ENCODE results near the gene PLTP.
"Not testable (repeated sequence)": the region's sequence is repeated elsewhere in the genome, so short reads cannot be mapped to it uniquely, and the experiment has no call there.

The PLTP gene

GRCh38 chr20:45911486-45912343, at the start of gene PLTP:
Gene PLTP, minus strand, starts transcription at chr20:45912155. Its CDS starts 703 bp downstream, at chr20:45911452.
- DNase-seq (ENCODE audit: low spot score): peak; percentile 62

GRCh38 chr20:45959956-45960630, 48.1 kb upstream of the PLTP start:
- DNase-seq (ENCODE audit: low spot score): no peak

- no peak for DNase-seq (ENCODE audit: low spot score)
These were observed 47.2 kb upstream of the PLTP start for GRCh38 chr20:45959126-45959525.

GRCh38 chr20:45958593-45958992, 46.6 kb upstream of the PLTP start:
- DNase-seq (ENCODE audit: low spot score): no peak

GRCh38 chr20:45957021-45957941, 45.3 kb upstream of the PLTP start:
- no peak for DNase-seq (ENCODE audit: low spot score)

GRCh38 chr20:45956326-45956725, 44.4 kb upstream of the PLTP start:
- DNase-seq (ENCODE audit: low spot score): not testable (repeated sequence)

GRCh38 chr20:45953672-45954071, 41.7 kb upstream of the PLTP start:
- DNase-seq (ENCODE audit: low spot score): no peak

- no peak for DNase-seq (ENCODE audit: low spot score)
These were observed 40.9 kb upstream of the PLTP start for GRCh38 chr20:45952861-45953260.

- no peak for DNase-seq (ENCODE audit: low spot score)
These were observed 40.2 kb upstream of the PLTP start for GRCh38 chr20:45951925-45952834.

- no peak for DNase-seq (ENCODE audit: low spot score)
These were observed 38.3 kb upstream of the PLTP start for GRCh38 chr20:45950330-45950646.

- DNase-seq (ENCODE audit: low spot score): no peak
These were observed 37.8 kb upstream of the PLTP start for GRCh38 chr20:45949542-45950329.

GRCh38 chr20:45948742-45949541, 37.0 kb upstream of the PLTP start:
- DNase-seq (ENCODE audit: low spot score): no peak

- DNase-seq (ENCODE audit: low spot score): no peak
These were observed 36.3 kb upstream of the PLTP start for GRCh38 chr20:45948261-45948733.

GRCh38 chr20:45947110-45947866, 35.3 kb upstream of the PLTP start:
- DNase-seq (ENCODE audit: low spot score): no peak

- DNase-seq (ENCODE audit: low spot score): no peak
These were observed 34.4 kb upstream of the PLTP start for GRCh38 chr20:45946149-45946970.

GRCh38 chr20:45945678-45946148, 33.8 kb upstream of the PLTP start:
- no peak for DNase-seq (ENCODE audit: low spot score)

GRCh38 chr20:45944965-45945677, 33.2 kb upstream of the PLTP start:
- no peak for DNase-seq (ENCODE audit: low spot score)

Data from globus pallidus (tissue), 1 donor.